ENCODE data around the gene LLGL1.
"Not testable (repeated sequence)": the region's sequence is repeated elsewhere in the genome, so short reads cannot be mapped to it uniquely, and the experiment has no call there.

The LLGL1 gene

DNA sequence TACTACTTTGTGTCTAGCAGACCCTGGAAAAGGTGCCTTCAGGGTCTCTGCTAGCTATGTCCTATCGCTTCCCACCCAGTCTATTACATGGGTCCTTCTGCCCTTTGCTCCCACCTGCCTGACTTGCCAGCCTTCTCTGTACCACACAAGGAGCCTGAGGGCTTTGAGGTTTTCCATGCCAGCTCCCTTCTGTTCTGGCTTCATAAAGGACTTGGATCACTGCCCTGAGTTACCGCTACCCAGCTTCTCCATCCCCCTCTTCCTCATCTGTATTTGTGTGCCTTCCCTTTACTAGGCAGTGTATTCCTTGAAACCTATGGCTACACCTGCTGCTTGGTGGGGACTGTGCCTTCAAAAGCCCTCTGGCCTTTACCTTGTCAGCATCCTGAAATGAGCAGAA, 19.6 kb upstream of the LLGL1 start:
- no peak for DNase-seq (ENCODE audit: extremely low spot score)
- CTCF ChIA-PET, result no interaction called here
- TF ChIP-seq CTBP1 (IDR thresholded peaks at IDR 0.05; ENCODE audit: borderline replicate concordance) (no peak), SUZ12 (IDR thresholded peaks at IDR 0.05) (no peak), TARDBP (IDR thresholded peaks at IDR 0.05) (no peak), SP1 (IDR thresholded peaks at IDR 0.05) (no peak), ELF4 (IDR thresholded peaks at IDR 0.05) (no peak), LEF1 (IDR thresholded peaks at IDR 0.05; ENCODE audit: borderline replicate concordance) (no peak), FOXK2 (IDR thresholded peaks at IDR 0.05) (no peak), BHLHE40 (IDR thresholded peaks at IDR 0.05; ENCODE audit: borderline replicate concordance) (no peak), ARNT (IDR thresholded peaks at IDR 0.05) (no peak), FOXA1 (IDR thresholded peaks at IDR 0.05) (no peak), L3MBTL2 (conservative IDR thresholded peaks at IDR 0.05) (no peak)
- TF ChIP-seq, protein P1, sequence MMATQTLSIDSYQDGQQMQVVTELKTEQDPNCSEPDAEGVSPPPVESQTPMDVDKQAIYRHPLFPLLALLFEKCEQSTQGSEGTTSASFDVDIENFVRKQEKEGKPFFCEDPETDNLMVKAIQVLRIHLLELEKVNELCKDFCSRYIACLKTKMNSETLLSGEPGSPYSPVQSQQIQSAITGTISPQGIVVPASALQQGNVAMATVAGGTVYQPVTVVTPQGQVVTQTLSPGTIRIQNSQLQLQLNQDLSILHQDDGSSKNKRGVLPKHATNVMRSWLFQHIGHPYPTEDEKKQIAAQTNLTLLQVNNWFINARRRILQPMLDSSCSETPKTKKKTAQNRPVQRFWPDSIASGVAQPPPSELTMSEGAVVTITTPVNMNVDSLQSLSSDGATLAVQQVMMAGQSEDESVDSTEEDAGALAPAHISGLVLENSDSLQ (IDR thresholded peaks at IDR 0.05), result no peak
- POLR2A ChIA-PET, result interaction anchor here (1.3 to 1.6 kb wide), 3 partner anchors 12 to 40 kb away, joined by 3 to 6 read pairs (median 4); partner anchors contain the start of gene ALKBH5

DNA sequence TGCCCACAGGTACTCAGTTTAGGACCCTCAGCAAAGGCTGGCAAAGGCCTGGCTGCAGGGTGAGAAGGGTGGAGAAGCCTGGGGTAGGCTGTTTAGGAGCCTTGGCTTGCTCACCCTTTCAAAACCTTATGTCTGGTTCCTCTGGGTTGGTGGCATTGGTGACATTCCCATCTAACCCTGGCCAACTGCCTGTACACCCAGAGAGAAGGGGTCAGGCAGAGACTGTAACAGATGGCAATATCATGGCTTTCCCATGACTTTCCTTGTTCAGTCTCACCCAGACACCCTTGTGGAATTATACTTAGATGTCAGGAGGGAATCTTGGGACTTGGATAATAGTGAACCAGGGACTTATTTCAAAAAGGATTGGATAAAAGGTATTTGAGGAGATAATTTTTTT, 18.5 kb upstream of the LLGL1 start:
- TF ChIP-seq SP1 (IDR thresholded peaks at IDR 0.05), result no peak
- TF ChIP-seq ELF4 (IDR thresholded peaks at IDR 0.05), result no peak
- TF ChIP-seq FOXK2 (IDR thresholded peaks at IDR 0.05), result no peak
- TF ChIP-seq L3MBTL2 (conservative IDR thresholded peaks at IDR 0.05), result no peak
- no peak for TF ChIP-seq ARNT (IDR thresholded peaks at IDR 0.05)
- no peak for TF ChIP-seq ZNF384 (IDR thresholded peaks at IDR 0.05)
- CTCF ChIA-PET, result no interaction called here
- no peak for DNase-seq (ENCODE audit: extremely low spot score)
- POLR2A ChIA-PET, result interaction anchor here (0.8 kb wide), 1 partner anchor 371 kb away, joined by 3 read pairs; no protein-coding TSS in a partner anchor

DNA sequence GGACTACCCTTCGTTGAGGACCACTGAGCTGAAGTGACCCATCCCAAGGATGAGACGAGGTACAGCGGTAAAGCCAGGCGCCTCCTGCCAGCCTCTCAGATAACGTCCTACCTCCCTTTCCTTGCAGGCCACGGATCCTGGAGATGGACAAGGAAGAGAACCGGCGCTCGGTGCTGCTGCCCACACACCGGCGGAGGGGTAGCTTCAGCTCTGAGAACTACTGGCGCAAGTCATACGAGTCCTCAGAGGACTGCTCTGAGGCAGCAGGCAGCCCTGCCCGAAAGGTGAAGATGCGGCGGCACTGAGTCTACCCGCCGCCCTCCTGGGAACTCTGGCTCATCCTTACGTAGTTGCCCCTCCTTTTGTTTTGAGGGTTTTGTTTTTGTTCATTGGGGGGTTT, 17.3 kb upstream of the LLGL1 start:
- POLR2A ChIA-PET, result no interaction called here
- DNase-seq (ENCODE audit: extremely low spot score), result no peak
- no peak for TF ChIP-seq CTBP1 (IDR thresholded peaks at IDR 0.05; ENCODE audit: borderline replicate concordance)
- no peak for TF ChIP-seq LEF1 (IDR thresholded peaks at IDR 0.05; ENCODE audit: borderline replicate concordance)
- TF ChIP-seq BHLHE40 (IDR thresholded peaks at IDR 0.05; ENCODE audit: borderline replicate concordance), result no peak
- TF ChIP-seq ZNF384 (IDR thresholded peaks at IDR 0.05), result no peak
- TF ChIP-seq, protein P1 (IDR thresholded peaks at IDR 0.05), result no peak
- no peak for TF ChIP-seq SP1 (IDR thresholded peaks at IDR 0.05)
- no peak for TF ChIP-seq NFRKB (IDR thresholded peaks at IDR 0.05)
- TF ChIP-seq HDGF (IDR thresholded peaks at IDR 0.05; ENCODE audit: borderline replicate concordance), result no peak
- no peak for TF ChIP-seq SUZ12 (IDR thresholded peaks at IDR 0.05)
- no peak for TF ChIP-seq FOXA1 (IDR thresholded peaks at IDR 0.05)
- TF ChIP-seq FOXK2 (IDR thresholded peaks at IDR 0.05), result no peak
- TF ChIP-seq ARNT (IDR thresholded peaks at IDR 0.05), result no peak
- TF ChIP-seq L3MBTL2 (conservative IDR thresholded peaks at IDR 0.05), result no peak
- no peak for TF ChIP-seq FOXM1 (IDR thresholded peaks at IDR 0.05; ENCODE audit: borderline replicate concordance)
- no peak for TF ChIP-seq TARDBP (IDR thresholded peaks at IDR 0.05)
- no peak for TF ChIP-seq ELF4 (IDR thresholded peaks at IDR 0.05)
- CTCF ChIA-PET, result no interaction called here

DNA sequence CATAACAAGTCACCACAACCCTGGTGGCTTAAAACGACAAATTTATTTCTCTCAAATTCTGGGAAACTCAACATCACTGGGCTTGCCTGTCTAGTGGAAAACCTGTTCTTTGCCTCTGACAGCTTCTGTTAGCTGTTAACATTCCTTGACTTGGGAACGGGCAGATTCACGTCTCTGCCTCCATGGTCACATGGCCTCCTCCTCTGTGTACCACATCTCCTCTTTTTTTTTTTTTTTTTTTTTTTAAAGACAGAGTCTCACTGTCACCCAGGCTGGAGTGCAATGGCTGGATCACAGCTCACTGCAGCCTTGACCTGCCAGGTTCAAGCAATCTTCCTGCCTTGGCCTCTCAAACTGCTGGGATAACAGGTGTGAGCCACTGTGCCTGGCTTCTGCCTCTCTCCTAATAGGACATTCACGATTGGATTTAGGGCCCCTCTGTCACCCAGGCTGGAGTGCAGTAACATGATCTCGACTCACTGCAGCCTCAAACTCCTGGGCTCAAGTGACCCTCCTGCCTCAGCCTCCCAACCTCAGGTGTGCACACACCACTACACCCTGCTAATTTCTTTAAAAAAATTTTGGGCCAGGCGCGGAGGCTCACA, 11.7 kb upstream of the LLGL1 start:
- no peak for DNase-seq (ENCODE audit: extremely low spot score)
- no peak for TF ChIP-seq TARDBP (IDR thresholded peaks at IDR 0.05)
- TF ChIP-seq HDGF (IDR thresholded peaks at IDR 0.05; ENCODE audit: borderline replicate concordance), result no peak
- no peak for TF ChIP-seq SUZ12 (IDR thresholded peaks at IDR 0.05)
- TF ChIP-seq ARNT (IDR thresholded peaks at IDR 0.05), result no peak
- no peak for TF ChIP-seq NFRKB (IDR thresholded peaks at IDR 0.05)
- TF ChIP-seq FOXM1 (IDR thresholded peaks at IDR 0.05; ENCODE audit: borderline replicate concordance), result no peak
- TF ChIP-seq, protein P1 (IDR thresholded peaks at IDR 0.05), result no peak
- no peak for TF ChIP-seq BHLHE40 (IDR thresholded peaks at IDR 0.05; ENCODE audit: borderline replicate concordance)
- no peak for TF ChIP-seq FOXA1 (IDR thresholded peaks at IDR 0.05)
- TF ChIP-seq FOXK2 (IDR thresholded peaks at IDR 0.05), result no peak
- no peak for TF ChIP-seq ZNF384 (IDR thresholded peaks at IDR 0.05)
- TF ChIP-seq SP1 (IDR thresholded peaks at IDR 0.05), result no peak
- no peak for TF ChIP-seq CTBP1 (IDR thresholded peaks at IDR 0.05; ENCODE audit: borderline replicate concordance)
- no peak for TF ChIP-seq ELF4 (IDR thresholded peaks at IDR 0.05)
- no peak for TF ChIP-seq LEF1 (IDR thresholded peaks at IDR 0.05; ENCODE audit: borderline replicate concordance)
- TF ChIP-seq L3MBTL2 (conservative IDR thresholded peaks at IDR 0.05), result no peak
- POLR2A ChIA-PET, result interaction anchor here (0.7 to 1.3 kb wide), 3 partner anchors 11 to 31 kb away, joined by 3 to 4 read pairs (median 3); no protein-coding TSS in a partner anchor
- CTCF ChIA-PET, result no interaction called here

DNA sequence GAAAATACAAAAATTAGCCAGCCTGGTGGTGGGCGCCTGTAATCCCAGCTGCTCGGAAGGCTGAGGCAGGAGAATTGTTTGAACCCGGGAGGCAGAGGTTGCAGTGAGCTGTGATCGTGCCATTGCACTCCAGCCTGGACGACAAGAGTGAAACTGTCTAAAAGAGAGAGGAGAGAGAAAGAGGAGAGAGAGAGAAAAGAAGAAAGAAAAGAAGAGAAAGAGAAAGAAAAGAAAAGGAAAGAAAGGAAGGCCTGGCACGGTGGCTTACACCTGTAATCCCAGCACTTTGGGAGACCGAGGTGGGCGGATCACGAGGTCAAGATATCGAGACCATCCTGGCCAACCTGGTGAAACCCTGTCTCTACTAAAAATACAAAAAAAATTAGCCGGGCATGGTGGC, 8.5 kb upstream of the LLGL1 start:
- POLR2A ChIA-PET, result interaction anchor here (1.5 kb wide), 1 partner anchor 33 kb away, joined by 4 read pairs; the partner anchor contains the start of gene ALKBH5

DNA sequence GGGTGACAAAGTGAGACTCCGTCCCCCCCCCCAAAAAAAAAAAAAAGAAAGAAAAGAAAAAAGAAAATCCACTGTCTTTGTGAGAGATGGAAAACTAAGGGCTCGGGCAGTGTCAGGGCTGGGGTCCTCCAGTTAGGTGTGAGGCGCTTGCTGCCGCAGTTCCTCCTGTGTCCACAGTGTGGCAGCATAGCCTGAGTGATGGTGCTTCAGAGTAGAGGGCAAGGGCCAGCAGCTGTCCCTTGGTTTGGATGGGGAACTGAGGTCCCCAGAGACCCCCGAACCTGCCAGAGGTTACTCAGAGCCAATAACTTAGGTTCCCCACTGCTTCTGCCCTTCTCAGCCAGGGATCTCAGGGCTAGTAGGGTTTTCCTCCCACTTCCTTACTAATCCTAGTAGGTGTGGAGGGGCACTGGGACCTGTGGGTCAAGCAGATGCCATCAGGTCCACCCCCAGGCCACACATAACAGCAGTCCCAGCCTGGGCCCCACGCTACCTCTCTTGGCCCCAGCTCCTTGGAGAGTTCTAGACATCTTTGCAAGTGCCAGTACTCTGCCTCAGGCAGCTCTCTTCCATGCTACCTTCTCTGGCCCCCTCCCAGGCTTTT, 7.9 kb upstream of the LLGL1 start:
- peak; percentile 88 for DNase-seq (ENCODE audit: extremely low spot score)
- ChIA-PET CTCF (interaction anchor here (0.6 to 1.6 kb wide), 4 partner anchors 25 to 70 kb away, joined by 3 to 9 read pairs (median 6); no protein-coding TSS in a partner anchor), POLR2A (interaction anchor here (1.5 kb wide), 1 partner anchor 34 kb away, joined by 4 read pairs; the partner anchor contains the start of gene ALKBH5)
- TF ChIP-seq, protein P1 (IDR thresholded peaks at IDR 0.05), result no peak
- TF ChIP-seq ZNF384 (IDR thresholded peaks at IDR 0.05) (no peak), LEF1 (IDR thresholded peaks at IDR 0.05; ENCODE audit: borderline replicate concordance) (no peak), HDGF (IDR thresholded peaks at IDR 0.05; ENCODE audit: borderline replicate concordance) (no peak), SP1 (IDR thresholded peaks at IDR 0.05) (no peak), TARDBP (IDR thresholded peaks at IDR 0.05) (no peak), L3MBTL2 (conservative IDR thresholded peaks at IDR 0.05) (no peak), FOXK2 (IDR thresholded peaks at IDR 0.05) (no peak), ELF4 (IDR thresholded peaks at IDR 0.05) (no peak), NFRKB (IDR thresholded peaks at IDR 0.05) (no peak), FOXA1 (IDR thresholded peaks at IDR 0.05) (no peak), SUZ12 (IDR thresholded peaks at IDR 0.05) (no peak), FOXM1 (IDR thresholded peaks at IDR 0.05; ENCODE audit: borderline replicate concordance) (no peak), CTBP1 (IDR thresholded peaks at IDR 0.05; ENCODE audit: borderline replicate concordance) (no peak), ARNT (IDR thresholded peaks at IDR 0.05) (no peak), BHLHE40 (IDR thresholded peaks at IDR 0.05; ENCODE audit: borderline replicate concordance) (no peak)

More for the DNA sequence above, 8.5 kb upstream of the LLGL1 start:
- CTCF ChIA-PET, result interaction anchor here (0.7 to 1.6 kb wide), 6 partner anchors 26 to 102 kb away, joined by 3 to 9 read pairs (median 4); no protein-coding TSS in a partner anchor
- DNase-seq (ENCODE audit: extremely low spot score), result not testable (repeated sequence)
